Caco-2 (cell line): ENCODE results near the gene RALGDS. TPM values are rescaled to one million over a fixed set of nuclear protein-coding genes. Genes with fewer than 3 reads are reported as not detected.
A peak's percentile ranks its signal among the peaks of the same experiment; 100 is the strongest.

Experiments used
- BruUV-seq: library from RNA; stranded (reverse); fragments of 400-500 nt; replicated peaks from 2 replicates; lab custom pipeline; 2021; lab: Mats Ljungman, UMichigan
- CTCF ChIA-PET: fragments of 300-600 bp; sonication (Branson Sonifier 250); formaldehyde crosslinking; loops from one replicate; lab custom pipeline; 2022; ENCODE audit warnings: antibody characterized with exemption; lab: Charles Lee
- POLR2A ChIA-PET: fragments of 300-600 bp; sonication (Branson Sonifier 250); formaldehyde crosslinking; loops from one replicate; lab custom pipeline; 2022; ENCODE audit warnings: antibody characterized with exemption; lab: Charles Lee
- DNase-seq, 2 experiments: peaks; one replicate each; pipeline versions ENCODE4 v3.0.0 to v3.0.0-alpha.2; 2020 to 2022
- H3K27me3 ChIP-seq: replicated peaks from 2 replicates; pipeline ENCODE4 v1.6.0; 2011; ENCODE audit warnings: low read length; ENCODE audit not compliant: control insufficient read depth, insufficient read depth
- H3K36me3 ChIP-seq: 2 replicates; pipeline ENCODE4 v1.5.1; 2011; ENCODE audit warnings: low read length; ENCODE audit not compliant: control insufficient read depth, insufficient read depth
- H3K4me1 ChIP-seq: fragments of 250-450 bp; sonication (Bioruptor Pico); 2 replicates; pipeline ENCODE4 v1.5.1; 2020; ENCODE audit warnings: mild to moderate bottlenecking
- H3K4me3 ChIP-seq: 2 replicates; pipeline ENCODE4 v1.5.1; 2011; ENCODE audit warnings: low read depth, mild to moderate bottlenecking, control low read depth, low read length
- H3K9me3 ChIP-seq: fragments of 250-450 bp; sonication (Bioruptor Pico); 2 replicates; pipeline ENCODE4 v1.5.1; 2020; ENCODE audit warnings: mild to moderate bottlenecking, moderate library complexity
- H3K27ac Mint-ChIP-seq: one replicate; pipeline ENCODE4 v1.8.0; 2022; ENCODE audit warnings: mixed read lengths; ENCODE audit not compliant: unreplicated experiment
- H3K27me3 Mint-ChIP-seq: one replicate; pipeline ENCODE4 v1.8.0; 2022; ENCODE audit warnings: mixed read lengths; ENCODE audit not compliant: insufficient read depth, unreplicated experiment
- H3K36me3 Mint-ChIP-seq: one replicate; pipeline ENCODE4 v1.8.0; 2022; ENCODE audit warnings: mild to moderate bottlenecking, mixed read lengths; ENCODE audit not compliant: insufficient read depth, unreplicated experiment
- H3K4me1 Mint-ChIP-seq: one replicate; pipeline ENCODE4 v1.8.0; 2022; ENCODE audit warnings: low read depth, mixed read lengths; ENCODE audit not compliant: unreplicated experiment
- H3K4me3 Mint-ChIP-seq: one replicate; pipeline ENCODE4 v1.8.0; 2022; ENCODE audit warnings: mild to moderate bottlenecking, moderate library complexity, mixed read lengths; ENCODE audit not compliant: unreplicated experiment
- H3K9me3 Mint-ChIP-seq: one replicate; pipeline ENCODE4 v1.8.0; 2022; ENCODE audit warnings: mixed read lengths; ENCODE audit not compliant: unreplicated experiment
- intact Hi-C: fragments of 100-400 bp; cut with micrococcal nuclease; formaldehyde crosslinking; loops from one replicate; pipeline ENCODE4 v1.10.0; 2022; ENCODE audit not compliant: unreplicated experiment
- total RNA-seq: library from RNA; stranded (reverse); gene quantifications from 2 replicates; pipeline ENCODE4 v1.2.3, GENCODE V29; 2022
- TF ChIP-seq, protein P1 (sequence below), 2 experiments: fragments of 200-600 bp in 1 of 2; IDR thresholded peaks; 1 replicate in 1 of 2; 2 replicates in 1 of 2; pipeline versions ENCODE4 v1.5.1 to v1.8.0; 2011 to 2022; ENCODE audit warnings: antibody characterized with exemption in 1 of 2, control low read depth in 1 of 2, inconsistent platforms in 1 of 2, low read depth in 1 of 2, low read length in 1 of 2, mild to moderate bottlenecking in 1 of 2, moderate library complexity in 1 of 2; ENCODE audit not compliant: insufficient read depth in 1 of 2, severe bottlenecking in 1 of 2, unreplicated experiment in 1 of 2

RALGDS gene
- total RNA-seq, 1 experiment from 2014 or later, result 18.7 TPM

DNA sequence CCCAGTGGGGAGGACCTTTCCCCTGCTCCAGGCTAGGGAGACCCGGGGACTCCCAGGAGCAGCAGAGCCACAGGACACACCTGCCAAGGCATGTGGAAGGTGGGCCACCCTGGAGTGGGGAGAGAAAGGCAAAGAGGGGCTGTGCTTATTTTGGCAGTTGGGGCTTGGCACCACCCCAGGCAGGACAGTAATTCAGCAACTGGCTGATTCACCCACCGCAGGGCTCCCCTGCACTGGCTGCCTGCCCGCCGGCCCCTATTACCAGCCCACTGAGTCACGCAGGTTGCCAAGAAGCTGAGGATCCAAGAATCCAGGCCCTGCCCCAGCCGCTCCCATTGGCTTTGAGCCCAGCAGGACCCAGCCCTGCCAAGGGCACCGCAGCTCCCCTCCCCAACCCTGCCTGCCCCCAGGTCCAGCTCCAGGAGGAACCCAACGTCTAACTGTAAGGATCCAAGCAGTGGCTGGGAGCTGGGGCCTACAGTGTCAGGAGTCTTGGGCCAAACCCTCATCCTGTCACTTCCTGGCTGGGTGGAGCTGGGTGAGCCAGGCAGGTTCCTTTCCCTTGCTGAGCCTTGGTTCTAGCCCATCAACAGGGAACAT is 14.2 kb upstream of the RALGDS start:
- no peaks in the 10 kb centered on the region for H3K27me3 Mint-ChIP-seq
- intact Hi-C loops, result no loop called here
- ChIA-PET POLR2A (no interaction called here), CTCF (no interaction called here)
- peaks cover 5% of the 10 kb centered on the region for H3K36me3 Mint-ChIP-seq
- H3K36me3 ChIP-seq, result no peaks in the 10 kb centered on the region; the same call in 1 of the 2 replicates
- no TSS peak for BruUV-seq
- no peak overlapping the region for H3K4me3 Mint-ChIP-seq
- no peak overlapping the region for H3K4me3 ChIP-seq
- H3K4me1 ChIP-seq, result peaks cover 12% of the 10 kb centered on the region; the same call in 1 of the 2 replicates
- H3K27me3 ChIP-seq, result no peaks in the 10 kb centered on the region
- TF ChIP-seq, protein P1, sequence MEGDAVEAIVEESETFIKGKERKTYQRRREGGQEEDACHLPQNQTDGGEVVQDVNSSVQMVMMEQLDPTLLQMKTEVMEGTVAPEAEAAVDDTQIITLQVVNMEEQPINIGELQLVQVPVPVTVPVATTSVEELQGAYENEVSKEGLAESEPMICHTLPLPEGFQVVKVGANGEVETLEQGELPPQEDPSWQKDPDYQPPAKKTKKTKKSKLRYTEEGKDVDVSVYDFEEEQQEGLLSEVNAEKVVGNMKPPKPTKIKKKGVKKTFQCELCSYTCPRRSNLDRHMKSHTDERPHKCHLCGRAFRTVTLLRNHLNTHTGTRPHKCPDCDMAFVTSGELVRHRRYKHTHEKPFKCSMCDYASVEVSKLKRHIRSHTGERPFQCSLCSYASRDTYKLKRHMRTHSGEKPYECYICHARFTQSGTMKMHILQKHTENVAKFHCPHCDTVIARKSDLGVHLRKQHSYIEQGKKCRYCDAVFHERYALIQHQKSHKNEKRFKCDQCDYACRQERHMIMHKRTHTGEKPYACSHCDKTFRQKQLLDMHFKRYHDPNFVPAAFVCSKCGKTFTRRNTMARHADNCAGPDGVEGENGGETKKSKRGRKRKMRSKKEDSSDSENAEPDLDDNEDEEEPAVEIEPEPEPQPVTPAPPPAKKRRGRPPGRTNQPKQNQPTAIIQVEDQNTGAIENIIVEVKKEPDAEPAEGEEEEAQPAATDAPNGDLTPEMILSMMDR (IDR thresholded peaks at IDR 0.05; ENCODE audit: insufficient read depth in 1 of 2, low read depth in 1 of 2, low read length in 1 of 2, severe bottlenecking in 1 of 2, unreplicated experiment in 1 of 2), result no peak
- H3K9me3 ChIP-seq, result no peaks in the 10 kb centered on the region
- no peaks in the 10 kb centered on the region for H3K9me3 Mint-ChIP-seq
- peaks cover 7% of the 10 kb centered on the region for H3K4me1 Mint-ChIP-seq
- DNase-seq, result no peak
- peak overlapping the region; percentile 64 for H3K27ac Mint-ChIP-seq

DNA sequence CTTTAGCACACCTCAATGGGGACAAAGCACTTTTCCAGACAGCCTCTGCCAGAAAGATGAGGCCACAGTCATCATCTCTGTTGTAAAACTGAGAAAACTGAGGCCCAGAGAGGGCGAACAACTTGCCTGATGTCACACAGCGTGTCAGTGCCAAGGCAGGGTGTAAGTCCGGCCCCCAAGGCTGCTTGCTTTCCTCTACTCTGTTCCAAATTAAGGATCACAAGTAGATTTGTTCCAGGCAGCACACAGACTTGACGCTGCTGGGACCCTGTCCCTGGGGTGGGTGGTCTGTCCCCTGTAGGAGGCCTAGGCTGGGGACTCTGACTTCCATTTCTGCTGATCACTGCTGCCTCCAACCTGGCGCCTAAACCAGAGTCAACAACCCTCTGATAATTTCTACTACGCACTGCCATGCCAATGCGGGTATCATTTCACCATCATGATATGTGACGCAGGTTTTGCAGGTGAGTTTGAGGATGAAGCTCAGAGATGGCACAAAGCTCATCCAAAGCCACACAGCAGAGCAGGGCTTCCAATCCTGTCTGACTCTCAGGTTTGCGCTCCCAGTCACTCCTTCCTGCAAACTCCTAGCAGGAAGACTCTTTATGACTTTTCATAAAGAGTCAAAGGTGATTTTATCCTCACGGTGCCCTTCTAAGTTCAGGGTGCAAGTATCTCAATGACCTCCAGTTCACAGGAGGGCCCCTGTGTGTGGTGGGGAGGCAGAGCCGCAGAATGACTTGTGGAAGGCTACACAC is 13.5 kb upstream of the RALGDS start:
- TF ChIP-seq, protein P1 (IDR thresholded peaks at IDR 0.05; ENCODE audit: insufficient read depth in 1 of 2, low read depth in 1 of 2, low read length in 1 of 2, severe bottlenecking in 1 of 2, unreplicated experiment in 1 of 2), result no peak
- peak overlapping the region; percentile 92 for H3K27ac Mint-ChIP-seq
- intact Hi-C loops, result no loop called here
- H3K27me3 ChIP-seq, result no peaks in the 10 kb centered on the region
- peaks cover 5% of the 10 kb centered on the region for H3K36me3 Mint-ChIP-seq
- peaks cover 7% of the 10 kb centered on the region for H3K4me1 Mint-ChIP-seq
- H3K4me3 Mint-ChIP-seq, result no peak overlapping the region
- BruUV-seq, result no TSS peak
- H3K9me3 ChIP-seq, result no peaks in the 10 kb centered on the region
- H3K36me3 ChIP-seq, result no peaks in the 10 kb centered on the region; the same call in 1 of the 2 replicates
- POLR2A ChIA-PET, result interaction anchor here (0.6 to 1.1 kb wide), 2 partner anchors 15 to 104 kb away, joined by 3 to 5 read pairs; partner anchors contain the start of gene GTF3C5
- H3K9me3 Mint-ChIP-seq, result no peaks in the 10 kb centered on the region
- no peak for DNase-seq
- no peak overlapping the region for H3K4me3 ChIP-seq
- no peaks in the 10 kb centered on the region for H3K27me3 Mint-ChIP-seq
- CTCF ChIA-PET, result interaction anchor here (1.5 kb wide), 1 partner anchor 10 kb away, joined by 14 read pairs; no protein-coding TSS in a partner anchor
- peaks cover 12% of the 10 kb centered on the region; the same call in 1 of the 2 replicates for H3K4me1 ChIP-seq

DNA sequence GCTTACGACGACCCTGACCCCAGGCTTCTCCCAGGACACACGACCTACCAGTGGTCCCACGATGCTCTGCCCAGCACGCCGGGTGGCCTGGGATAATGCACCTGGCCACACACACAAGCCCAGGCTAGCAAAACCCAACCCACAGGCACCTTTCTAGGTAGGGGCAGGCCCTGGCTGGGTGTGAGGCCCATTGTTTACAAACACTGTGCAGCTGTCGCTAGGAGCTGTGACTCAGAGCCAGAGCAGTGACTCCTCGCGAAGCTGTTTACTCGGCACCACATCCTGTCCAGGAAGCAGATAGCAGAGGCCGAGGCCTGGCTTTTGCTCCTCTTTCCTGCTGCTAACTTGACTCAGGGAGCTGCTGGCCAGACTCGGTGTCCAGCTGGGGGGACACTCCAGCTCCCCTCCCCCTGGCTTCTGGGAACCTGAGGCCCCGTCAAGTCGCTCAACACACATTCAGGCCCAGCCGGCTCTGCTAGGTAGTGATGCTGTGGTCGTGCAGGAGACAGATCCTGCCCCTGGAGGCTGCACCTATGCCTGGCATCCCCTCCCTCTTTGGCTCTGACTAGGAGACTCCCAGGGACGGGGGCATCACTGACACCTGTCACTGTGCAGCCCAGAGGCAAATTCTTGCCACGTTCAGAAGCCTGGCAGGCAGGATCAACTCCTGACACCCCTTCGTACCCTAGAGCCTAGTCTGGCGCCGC is 12.8 kb upstream of the RALGDS start:
- H3K36me3 Mint-ChIP-seq, result peaks cover 5% of the 10 kb centered on the region
- H3K36me3 ChIP-seq, result no peaks in the 10 kb centered on the region; the same call in 1 of the 2 replicates
- TF ChIP-seq, protein P1 (IDR thresholded peaks at IDR 0.05; ENCODE audit: insufficient read depth in 1 of 2, low read depth in 1 of 2, low read length in 1 of 2, severe bottlenecking in 1 of 2, unreplicated experiment in 1 of 2), result no peak
- peaks cover 7% of the 10 kb centered on the region for H3K4me1 Mint-ChIP-seq
- no peak overlapping the region for H3K4me3 ChIP-seq
- no peaks in the 10 kb centered on the region for H3K27me3 Mint-ChIP-seq
- ChIA-PET POLR2A (interaction anchor here (0.5 to 1.1 kb wide), 3 partner anchors 16 to 107 kb away, joined by 3 to 5 read pairs (median 5); partner anchors contain the start of gene GTF3C5), CTCF (interaction anchor here (1.1 to 1.5 kb wide), 2 partner anchors 11 to 13 kb away, joined by 3 to 14 read pairs; no protein-coding TSS in a partner anchor)
- no peak overlapping the region for H3K4me3 Mint-ChIP-seq
- intact Hi-C loops, result no loop called here
- peak overlapping the region; percentile 92 for H3K27ac Mint-ChIP-seq
- H3K9me3 Mint-ChIP-seq, result no peaks in the 10 kb centered on the region
- H3K9me3 ChIP-seq, result no peaks in the 10 kb centered on the region
- peak; percentile 77 to 81 for DNase-seq
- peaks cover 12% of the 10 kb centered on the region; the same call in 1 of the 2 replicates for H3K4me1 ChIP-seq
- BruUV-seq, result no TSS peak
- no peaks in the 10 kb centered on the region for H3K27me3 ChIP-seq
